NCI-H446 treated with DMSO at 0.1 percent for 48 hours (cell line): ENCODE results near the gene KIF20A.
"Not testable (repeated sequence)": the region's sequence is repeated elsewhere in the genome, so short reads cannot be mapped to it uniquely, and the experiment has no call there.

ENCODE experiments used
- DNase-seq: peaks from one replicate; lab custom pipeline; 2025; lab: John Stamatoyannopoulos, UW

KIF20A gene

GRCh38 chr5:138178516-138179276 is at the start of gene KIF20A, which contains the start of gene BRD8:
Gene KIF20A, plus strand, starts transcription at chr5:138179112. Its CDS starts 569 bp downstream, at chr5:138179681.
Gene BRD8, minus strand, starts transcription at chr5:138178630. Its CDS starts 16 bp downstream, at chr5:138178614.
- peak; percentile 94 for DNase-seq

GRCh38 chr5:138129347-138129746 is 49.6 kb upstream of the KIF20A start:
- no peak for DNase-seq

- DNase-seq: no peak
Observed at GRCh38 chr5:138132543-138132942, 46.4 kb upstream of the KIF20A start.

DNA sequence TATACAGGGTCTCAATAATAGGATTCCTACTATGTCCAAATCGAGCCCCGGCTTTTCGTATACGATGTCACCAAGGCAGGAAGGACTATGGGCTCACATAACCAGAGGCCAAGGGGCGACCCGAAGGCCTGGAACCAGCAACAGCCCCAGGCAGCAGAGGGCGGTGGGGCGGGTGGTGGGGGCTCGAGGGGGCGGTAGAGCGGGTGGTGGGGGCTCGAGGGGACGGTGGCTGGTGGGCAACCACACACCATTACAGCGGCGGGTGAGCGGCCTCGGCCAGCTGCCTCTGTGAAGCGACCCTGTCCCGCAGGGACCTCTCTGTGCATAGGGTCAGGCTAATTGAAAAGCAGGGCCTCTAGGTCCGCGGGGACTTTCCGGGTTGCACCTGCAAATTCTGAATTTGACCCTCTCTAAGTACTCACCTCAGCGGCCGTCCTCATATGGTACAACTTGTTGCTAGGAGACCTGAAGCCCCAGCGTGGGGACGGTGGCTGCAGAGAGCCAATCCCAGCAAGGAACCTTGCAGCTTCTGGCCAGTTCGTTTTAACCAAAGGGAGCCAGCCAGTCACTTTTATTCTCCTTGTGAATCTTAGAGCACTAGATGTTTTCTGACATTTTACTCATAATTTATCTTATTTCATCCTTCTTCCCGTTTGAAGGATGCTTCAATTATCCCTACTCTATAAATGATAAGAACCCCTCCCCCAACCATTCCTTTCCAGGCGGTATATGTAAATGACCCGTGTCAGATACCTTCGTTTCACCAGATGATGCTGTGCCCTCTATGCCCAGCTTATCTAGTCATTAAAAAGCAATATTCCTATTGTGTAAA is 39.7 kb upstream of the KIF20A start, which contains the start of gene NME5:
Gene NME5, minus strand, starts transcription at position 480 of the 832 bp plus-strand sequence. CDS start 648 bp downstream, outside the sequence.
- no peak for DNase-seq

DNA sequence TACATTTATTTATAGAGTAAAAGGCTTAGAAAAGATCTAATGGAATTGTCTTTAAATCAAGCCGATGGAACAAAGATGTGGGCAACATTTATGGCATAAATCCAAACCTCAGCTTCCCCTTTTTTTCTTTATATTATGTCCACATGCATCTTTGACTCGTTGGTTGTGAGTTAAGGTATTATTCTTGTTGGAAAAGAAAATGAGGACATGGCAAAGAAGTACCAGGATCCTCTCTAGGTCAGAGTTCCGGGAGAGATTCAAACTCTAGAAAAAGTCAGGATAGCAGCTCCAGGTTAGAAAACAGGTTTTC is 39.2 kb upstream of the KIF20A start:
- DNase-seq: no peak

- no peak for DNase-seq
Observed at GRCh38 chr5:138140268-138140667, 38.6 kb upstream of the KIF20A start.

- DNase-seq: no peak
Observed at GRCh38 chr5:138141734-138142133, 37.2 kb upstream of the KIF20A start.

DNA sequence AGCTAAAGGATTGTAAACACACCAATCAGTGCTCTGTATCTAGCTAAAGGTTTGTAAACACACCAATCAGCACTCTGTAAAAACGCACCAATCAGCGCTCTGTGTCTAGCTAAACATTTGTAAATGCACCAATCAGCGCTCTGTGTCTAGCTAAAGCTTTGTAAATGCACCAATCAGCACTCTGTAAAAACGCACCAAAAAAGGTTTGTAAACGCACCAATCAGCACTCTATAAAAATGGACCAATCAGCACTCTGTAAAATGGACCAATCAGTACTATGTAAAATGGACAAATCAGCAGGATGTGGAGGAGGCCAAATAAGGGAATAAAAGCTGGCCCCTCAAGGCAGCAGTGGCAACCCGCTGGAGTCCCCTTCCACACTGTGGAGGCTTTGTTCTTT is 35.3 kb upstream of the KIF20A start:
- DNase-seq: not testable (repeated sequence)

GRCh38 chr5:138148811-138149210 is 30.1 kb upstream of the KIF20A start:
- DNase-seq: no peak

GRCh38 chr5:138149530-138149929 is 29.4 kb upstream of the KIF20A start:
- no peak for DNase-seq

DNA sequence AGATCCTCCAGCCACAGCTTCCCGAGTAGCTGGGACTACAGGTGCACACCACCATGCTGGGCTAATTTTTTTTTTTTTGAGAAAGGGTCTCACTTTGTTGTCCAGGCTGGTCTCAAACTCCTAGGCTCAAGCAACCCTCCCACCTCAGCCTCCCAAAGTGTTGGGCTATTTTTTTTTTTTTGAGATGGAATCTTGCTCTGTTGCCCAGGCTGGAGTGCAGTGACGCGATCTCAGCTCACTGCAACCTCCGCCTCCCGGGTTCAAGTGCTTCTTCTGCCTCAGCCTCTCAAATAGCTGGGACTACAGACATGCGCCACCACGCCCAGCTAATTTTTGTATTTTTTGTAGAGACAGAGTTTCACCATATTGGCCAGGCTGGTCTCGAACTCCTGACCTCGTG is 22.9 kb upstream of the KIF20A start:
- not testable (repeated sequence) for DNase-seq

GRCh38 chr5:138157626-138158025 is 21.3 kb upstream of the KIF20A start:
- no peak for DNase-seq

- DNase-seq: no peak
Observed at GRCh38 chr5:138159666-138160065, 19.2 kb upstream of the KIF20A start.

GRCh38 chr5:138160706-138161105 is 18.2 kb upstream of the KIF20A start:
- DNase-seq: no peak

DNA sequence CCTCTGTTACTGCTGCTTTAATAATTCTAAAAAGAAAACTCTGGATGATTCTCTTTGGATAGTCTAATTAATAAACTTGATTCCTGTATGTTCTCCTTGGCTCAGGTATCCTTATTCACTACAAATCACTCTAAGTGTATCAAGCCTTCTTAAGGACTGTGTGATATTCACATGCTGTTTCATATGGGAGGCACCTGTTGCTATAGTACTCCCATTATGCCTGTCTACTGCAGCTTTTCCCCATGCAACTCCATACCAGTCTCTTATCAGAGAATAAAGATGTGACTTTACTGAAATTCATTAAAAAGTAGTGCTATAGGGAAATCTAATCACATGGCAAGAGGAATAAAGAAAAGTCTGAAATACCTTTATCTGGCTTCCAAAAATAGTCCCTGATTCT is 15.2 kb upstream of the KIF20A start:
- no peak for DNase-seq

DNA sequence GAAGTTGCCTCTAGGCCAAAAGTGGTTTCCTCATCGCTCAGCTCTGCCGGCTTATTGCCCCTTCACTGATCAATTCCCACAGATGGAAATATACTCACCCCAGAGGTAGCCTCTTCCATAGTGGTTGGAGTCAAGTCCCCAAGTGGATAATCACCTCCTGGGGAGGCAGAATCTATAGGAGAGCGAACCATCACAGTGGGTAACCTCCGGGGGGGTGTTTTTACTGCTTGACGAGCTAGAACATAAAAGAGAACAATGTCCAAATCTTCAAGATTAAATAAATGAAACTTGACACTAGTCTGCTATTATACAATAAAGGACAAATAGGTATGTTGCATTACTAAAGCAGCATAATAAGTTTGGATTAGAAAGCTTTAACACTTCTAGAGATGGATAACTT is 9.8 kb upstream of the KIF20A start:
- no peak for DNase-seq

DNA sequence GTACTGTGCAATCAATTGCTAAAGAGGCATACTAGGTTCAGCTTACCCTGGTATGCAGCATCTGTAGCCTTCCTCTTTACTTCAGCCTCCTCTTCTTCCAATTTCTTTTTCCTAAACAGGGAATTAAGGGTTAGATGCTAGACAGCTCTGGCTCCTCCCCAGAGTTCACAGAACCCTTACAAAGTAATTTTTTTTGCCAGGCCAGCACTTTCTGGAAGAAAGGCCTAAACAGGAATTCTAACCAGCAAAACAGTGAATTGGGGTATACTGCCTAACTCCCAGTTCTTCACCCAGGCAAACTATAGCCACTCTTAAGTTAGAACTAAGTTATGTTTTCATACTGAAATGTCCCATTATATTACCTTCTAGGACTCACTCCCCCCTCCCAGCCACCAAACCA is 8.6 kb upstream of the KIF20A start:
- no peak for DNase-seq

- no peak for DNase-seq
Observed at GRCh38 chr5:138177941-138178515, 884 bp upstream of the KIF20A start.

GRCh38 chr5:138179277-138179857 is 455 bp downstream of the KIF20A start:
- no peak for DNase-seq

- peak; percentile 70 for DNase-seq
Observed at GRCh38 chr5:138180183-138180782, 1.4 kb downstream of the KIF20A start.

DNA sequence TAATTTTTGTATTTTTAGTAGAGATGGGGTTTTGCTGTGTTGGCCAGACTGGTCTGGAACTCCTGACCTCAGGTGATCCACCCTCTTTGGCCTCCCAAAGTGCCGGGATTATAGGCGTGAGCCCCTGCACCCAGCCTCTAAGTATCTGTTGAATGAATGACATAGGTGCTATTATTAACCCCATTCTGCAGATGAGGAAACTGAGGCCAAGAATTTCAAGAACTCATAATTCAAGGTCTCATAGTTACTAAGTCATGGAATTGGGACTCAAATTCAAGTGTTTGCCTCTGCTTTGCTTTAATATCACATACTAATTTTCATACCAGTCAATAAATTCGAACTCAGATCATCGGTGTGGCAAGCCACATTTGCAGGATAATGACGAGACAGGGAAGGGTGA is 1.9 kb downstream of the KIF20A start:
- no peak for DNase-seq

- no peak for DNase-seq
Observed at GRCh38 chr5:138182808-138183207, 3.9 kb downstream of the KIF20A start.
